ENCODE data around the gene SEMA6D.

The SEMA6D gene

DNA sequence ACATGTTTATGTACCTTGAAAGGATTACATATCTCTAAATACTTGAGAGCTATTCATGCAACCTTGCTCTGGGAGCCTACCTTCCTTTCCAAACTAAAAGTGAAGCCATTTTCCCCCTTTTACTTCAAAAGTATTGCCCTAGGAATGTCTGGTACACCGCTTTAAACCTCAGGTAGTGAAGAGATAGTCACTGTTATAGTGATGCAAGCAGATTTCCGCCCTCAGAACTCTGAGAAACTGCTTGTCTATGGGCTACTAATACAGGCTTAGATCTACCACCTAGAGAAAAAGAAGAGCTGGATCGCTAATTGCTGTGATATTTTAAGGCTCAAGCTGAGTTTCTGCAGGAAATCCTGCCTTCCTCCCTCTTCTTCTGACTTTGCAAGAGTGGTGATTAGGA is 78.6 kb downstream of the SEMA6D start:
- DNase-seq = no peak

DNA sequence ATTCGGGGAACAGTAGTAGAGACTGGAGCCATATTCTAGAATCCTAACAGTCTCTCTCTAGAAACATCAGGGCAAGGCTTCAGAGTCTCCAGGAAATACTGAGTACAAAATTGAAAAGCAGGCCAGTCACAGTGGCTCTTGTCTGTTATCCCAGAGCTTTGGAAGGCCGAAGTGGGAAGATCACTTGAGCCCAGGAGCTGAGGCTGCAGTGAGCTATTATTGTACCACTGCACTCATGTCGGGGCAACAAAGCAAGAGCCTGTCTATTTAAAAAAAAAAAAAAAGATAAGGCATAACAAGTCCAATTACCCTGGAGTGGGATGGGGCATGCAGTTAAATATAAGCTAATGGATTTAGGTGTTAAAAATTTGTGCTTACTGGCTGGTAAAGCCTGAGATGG is 79.0 kb downstream of the SEMA6D start:
- no peak for DNase-seq

- no peak for DNase-seq
Observed at GRCh38 chr15:47796830-47797229, 79.5 kb downstream of the SEMA6D start.

DNA sequence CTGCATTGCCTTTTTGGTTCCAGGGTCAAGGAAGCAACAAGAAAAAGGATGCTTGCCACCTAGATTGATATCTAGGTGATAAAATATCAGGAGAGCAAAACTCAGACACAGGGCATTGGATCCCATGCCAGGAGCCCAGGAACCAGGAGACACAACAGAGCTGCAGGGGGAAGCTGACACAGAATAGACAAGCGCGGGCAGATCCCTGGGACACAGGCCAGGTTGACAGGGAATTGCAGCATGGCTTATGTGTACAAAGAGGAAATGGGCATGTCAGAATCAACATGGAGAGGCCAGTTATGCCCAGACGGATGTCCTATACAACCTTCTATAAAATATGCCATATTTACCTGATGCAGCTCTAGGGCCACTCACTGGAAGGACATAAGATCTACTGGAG is 84.2 kb downstream of the SEMA6D start:
- no peak for DNase-seq

DNA sequence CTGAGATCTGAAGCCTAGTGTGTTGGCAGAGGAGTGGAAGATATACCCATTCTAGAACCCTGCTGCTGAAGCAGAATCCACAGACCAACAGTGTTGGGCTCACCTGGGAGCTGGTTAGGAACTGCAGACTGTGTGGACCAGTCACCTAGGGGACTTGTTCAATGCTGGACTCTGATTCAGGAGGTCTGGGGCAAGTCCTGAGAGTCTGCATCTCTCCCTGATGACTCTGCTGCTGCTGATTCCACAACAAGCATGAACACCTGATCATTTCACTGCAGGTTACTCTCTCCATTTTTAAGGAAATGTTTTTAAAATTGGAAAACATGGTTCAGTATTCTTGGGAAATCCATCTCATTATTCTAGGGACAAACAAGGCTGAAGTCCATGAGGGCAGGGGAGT is 84.9 kb downstream of the SEMA6D start:
- DNase-seq = no peak

- no peak for DNase-seq
Observed at GRCh38 chr15:47803767-47804166, 86.5 kb downstream of the SEMA6D start.

DNA sequence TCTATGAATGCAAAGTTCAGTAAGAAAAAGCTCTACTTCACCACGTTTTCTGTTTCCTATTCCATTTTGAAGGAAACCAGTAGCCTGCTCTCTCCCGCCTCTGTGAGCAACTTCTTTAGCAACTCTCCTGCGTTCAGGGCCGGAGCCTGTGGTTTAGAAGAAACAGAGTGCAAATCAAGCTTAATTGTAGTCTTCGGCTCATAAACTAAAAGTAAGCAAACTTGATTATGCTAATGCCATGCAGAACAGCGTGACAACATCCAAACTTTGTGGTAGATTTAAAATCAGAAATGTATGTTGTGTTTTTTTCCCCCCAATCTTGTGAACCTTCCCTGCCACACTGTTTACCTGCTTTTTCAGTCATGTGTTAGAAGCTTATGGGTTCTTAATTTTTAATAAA is 87.4 kb downstream of the SEMA6D start:
- DNase-seq = no peak

DNA sequence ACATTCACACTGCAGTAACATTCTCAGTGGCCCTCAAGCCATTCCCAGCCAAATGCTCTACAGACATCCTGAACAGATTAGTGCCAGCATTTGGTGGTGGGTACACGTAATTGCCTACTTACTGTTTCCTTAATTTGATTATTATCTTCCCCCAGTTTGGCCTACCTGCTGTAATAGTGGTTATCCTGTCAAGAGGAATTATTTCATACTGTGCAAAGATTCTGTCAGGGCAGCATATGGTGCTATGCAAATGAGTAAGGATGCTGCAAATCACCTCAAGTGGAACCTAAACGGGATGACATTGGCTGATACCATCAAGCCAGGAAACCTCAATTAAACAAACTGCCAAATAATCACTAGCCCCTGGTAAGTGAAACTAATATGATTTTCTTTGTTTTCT is 88.7 kb downstream of the SEMA6D start:
- DNase-seq = no peak

DNA sequence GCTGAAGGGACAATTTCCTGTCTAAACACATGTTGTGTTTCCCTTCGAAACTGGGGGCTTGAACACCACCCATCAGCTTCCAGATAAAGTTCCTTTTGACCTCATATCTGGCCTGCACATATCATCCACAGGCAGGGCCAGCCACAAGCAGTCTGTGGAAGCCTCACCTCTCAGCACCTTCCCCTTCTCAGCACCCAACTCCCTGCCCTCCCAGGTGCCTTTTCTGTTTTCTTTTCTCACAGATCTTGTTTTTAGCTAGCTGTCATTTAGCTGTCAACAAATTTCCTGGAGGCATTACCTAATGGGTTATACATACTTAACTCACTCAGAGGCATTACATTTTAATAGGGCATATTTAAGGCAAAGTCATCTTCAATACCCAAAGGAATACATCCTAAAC is 93.9 kb downstream of the SEMA6D start:
- DNase-seq = no peak

GRCh38 chr15:47812470-47812999 is 95.2 kb downstream of the SEMA6D start:
- DNase-seq = no peak

GRCh38 chr15:47813748-47814384 is 96.6 kb downstream of the SEMA6D start:
- no peak for DNase-seq

DNA sequence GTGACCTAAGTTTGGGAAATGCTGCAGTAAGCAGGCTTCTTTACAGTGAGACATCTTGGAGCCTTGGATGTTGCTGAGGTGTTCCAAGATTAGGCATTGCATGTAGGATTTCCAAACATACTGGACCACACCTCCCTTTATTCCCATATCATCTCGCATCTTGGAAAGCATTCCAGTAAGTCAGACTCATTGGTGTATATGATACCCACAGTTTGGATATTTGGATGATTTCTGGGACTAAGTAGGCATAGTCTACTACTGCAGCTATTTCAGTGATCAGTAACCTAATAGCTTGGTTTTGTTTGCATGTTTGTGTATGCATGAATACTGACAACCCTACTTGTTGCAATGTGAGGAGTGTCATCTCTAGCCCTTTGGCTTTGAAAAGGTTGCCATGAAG is 97.3 kb downstream of the SEMA6D start:
- no peak for DNase-seq

GRCh38 chr15:47817969-47818548 is 100.8 kb downstream of the SEMA6D start:
- DNase-seq = no peak

GRCh38 chr15:47819158-47819557 is 101.9 kb downstream of the SEMA6D start:
- DNase-seq = no peak

GRCh38 chr15:47820057-47820746 is 102.9 kb downstream of the SEMA6D start:
- DNase-seq = no peak

GRCh38 chr15:47820747-47821319 is 103.5 kb downstream of the SEMA6D start:
- DNase-seq = no peak

DNA sequence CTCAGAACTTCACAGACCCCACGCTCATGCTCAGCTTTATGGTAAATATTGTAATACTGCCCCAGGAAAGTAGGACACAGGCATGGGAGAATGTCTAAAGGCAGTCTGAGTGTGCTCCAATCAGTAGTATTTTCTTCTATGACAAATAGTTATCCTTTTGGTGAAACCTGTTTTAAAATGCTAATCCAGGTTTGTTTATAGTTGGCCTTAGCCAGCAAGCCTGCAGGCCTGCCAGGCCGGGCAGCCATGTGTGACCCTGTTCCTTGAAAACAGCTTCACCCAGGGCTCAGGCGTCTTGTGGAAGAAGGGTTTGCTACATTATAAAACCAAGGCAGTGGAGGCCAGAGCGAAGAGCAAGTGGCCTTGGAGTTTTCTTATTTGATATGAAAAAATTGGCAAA is 104.7 kb downstream of the SEMA6D start:
- DNase-seq = no peak
